Ecto neural progenitor cell (in vitro differentiated cells): Measurements from ENCODE around the gene ARCN1.

ENCODE experiments used
- DNase-seq: peaks from one replicate; pipeline ENCODE4 v3.0.0-alpha.2; 2018; ENCODE audit warnings: low spot score

ARCN1 gene

DNA sequence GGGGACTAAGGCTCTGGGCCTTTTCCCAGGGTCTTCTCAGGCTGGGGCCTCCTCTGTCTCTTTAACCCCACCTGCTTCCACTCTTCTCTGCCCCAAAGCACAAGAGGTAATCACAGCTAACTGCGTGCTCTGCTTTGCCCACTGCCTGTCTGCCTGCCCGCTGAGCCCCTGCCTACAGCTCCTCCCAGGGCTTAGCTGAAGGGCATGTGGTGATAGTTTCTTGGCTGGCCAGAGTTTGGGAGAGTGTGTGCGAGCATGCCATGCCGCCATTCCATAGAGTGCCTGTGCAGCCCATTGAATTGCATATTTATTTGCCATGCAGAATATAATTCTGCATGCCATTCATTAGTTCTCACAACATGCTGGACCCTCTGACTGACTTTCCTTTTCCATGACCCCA, 67.7 kb downstream of the ARCN1 start:
- no peak for DNase-seq

DNA sequence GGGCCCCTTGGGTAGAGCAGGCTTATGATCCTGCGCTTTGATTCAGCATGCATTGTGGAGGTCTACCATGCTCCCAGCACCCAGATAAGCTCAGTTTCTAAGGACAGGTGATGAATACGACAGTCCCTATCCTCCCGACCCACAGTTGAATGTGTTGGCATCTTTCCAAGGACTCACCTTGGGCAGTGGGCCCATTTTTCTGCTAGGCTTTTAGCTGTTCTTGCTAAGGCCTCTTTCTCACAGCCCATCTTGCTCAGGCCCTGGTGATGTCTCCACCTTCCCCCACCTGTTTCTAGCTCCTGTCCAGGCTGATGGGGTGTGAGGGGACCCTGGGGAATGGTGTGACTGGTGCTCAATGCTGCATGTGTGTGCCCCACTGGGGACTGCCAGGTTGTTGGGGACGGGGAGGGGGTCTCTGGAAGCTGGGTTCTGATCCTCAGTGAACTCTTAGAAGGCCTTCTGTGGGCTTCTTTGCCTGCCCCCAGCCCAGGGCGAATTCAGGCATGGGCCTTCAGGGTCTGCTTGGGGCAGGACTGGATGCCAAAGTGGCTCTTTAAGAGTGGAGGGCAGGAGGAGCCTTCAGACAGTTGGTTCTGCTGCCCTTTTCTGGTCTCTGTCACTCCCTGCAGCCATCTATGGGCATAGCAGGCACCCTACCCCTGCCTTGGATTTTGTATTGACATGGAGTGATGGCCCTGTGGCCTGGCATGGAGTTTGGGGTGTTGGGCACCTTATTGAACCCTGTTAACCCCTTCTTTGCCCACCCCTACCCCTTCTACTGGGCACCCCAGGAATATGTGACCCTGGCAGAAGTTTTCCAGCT, 68.3 kb downstream of the ARCN1 start:
- no peak for DNase-seq

DNA sequence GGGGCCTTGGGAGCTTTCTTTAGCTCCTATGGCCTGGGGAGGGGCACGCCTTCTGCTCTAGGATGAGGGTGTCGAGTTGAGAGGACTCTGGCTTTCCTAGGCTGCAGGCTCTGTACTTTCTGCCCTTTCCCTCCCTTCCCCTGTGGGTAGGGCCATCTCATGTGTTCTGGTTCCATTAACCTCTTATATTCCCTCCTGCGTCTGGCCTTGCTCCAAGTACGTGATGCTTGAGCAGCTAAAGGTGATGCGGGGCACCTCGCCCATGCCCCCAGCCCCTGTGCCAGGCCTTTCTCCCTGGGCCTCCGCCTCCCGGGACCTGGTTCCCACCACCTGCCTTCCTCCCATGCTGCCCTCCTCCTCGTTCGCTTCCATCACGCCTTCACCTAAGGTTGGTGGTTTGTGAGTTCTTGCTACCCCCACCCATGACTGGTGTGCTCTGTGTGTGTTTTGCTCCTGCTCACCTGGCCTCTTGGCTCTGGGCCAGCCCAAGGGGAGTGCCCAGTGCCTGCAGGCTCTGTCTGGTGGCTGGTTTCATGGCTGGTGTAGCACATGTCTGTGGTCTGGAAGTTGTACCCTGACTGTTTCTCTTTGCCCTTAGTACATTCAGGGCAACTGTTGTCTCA, 69.3 kb downstream of the ARCN1 start:
- DNase-seq = no peak

DNA sequence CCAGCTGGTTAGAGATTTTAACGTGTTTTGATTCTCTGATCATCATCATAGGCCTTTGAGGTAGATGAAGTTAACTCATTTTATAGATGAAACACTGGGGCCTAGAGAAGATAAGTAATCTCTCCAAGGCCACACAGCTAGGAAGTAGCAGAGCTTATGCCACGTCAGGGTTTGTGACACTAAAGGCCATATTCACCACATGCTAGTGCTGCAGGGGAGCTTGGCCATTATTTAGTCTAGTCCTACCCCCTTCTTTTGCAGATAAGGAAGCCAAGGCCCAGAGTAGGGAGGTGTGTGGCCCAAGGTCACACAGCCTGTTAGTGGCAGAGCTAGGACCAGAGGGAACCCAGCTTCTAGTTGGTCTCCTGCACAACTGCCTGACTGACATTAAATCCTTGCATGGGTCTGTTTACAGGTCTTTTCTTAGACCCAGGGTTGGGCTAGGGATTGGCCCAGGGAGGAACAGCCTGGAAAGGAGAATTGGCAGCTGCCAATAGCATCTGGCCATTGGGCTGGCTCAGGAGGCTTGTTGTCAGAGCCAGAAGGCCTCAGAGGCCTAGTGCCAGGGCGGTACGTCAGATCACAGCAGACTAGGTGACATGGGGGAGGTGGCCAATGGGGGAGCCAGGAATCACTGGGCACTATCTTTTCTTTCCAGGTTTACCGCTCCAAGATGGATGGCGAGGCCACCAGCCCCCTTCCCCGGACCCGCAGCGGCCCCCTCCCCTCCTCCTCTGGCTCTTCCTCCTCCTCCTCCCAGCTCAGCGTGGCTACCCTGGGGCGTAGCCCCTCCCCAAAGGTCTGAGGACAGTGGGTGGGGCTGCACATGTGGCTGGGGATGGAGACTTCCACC, 71.2 kb downstream of the ARCN1 start:
- no peak for DNase-seq

DNA sequence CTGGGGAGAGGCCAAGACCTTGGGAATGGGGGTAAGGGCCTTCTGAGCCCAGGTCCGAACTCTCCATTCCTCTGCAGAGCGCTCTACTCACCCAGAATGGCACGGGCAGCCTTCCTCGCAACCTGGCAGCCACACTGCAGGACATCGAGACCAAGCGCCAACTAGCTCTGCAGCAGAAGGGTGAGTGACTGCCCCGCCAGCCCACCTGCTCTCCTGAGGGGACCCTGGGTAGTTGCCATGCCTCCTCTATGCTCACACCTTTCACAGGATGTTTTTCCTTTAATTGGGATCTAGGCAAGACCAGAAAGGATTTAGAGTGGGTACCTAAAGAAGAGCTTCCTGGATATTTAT, 71.8 kb downstream of the ARCN1 start:
- DNase-seq = no peak

DNA sequence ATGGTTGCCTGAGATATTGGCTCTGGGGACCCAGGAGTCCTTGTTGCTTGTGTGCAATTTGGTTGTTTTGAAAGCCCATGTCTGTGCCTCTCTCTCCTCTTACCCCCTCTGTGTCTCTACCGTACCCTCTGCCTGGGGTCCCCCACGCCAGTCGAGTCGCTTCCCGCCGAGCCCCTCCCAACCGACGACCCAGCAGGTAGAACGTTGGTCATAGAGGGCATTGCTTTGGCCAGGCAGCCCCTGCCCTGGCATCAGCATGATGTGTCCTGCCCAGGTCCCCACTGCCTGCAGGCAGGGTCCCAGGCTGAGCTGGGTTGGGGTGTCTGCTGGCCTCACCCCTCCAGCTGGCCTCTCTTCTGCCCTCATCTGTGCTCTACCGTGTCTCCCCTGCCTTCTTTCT, 72.3 kb downstream of the ARCN1 start:
- DNase-seq = no peak

DNA sequence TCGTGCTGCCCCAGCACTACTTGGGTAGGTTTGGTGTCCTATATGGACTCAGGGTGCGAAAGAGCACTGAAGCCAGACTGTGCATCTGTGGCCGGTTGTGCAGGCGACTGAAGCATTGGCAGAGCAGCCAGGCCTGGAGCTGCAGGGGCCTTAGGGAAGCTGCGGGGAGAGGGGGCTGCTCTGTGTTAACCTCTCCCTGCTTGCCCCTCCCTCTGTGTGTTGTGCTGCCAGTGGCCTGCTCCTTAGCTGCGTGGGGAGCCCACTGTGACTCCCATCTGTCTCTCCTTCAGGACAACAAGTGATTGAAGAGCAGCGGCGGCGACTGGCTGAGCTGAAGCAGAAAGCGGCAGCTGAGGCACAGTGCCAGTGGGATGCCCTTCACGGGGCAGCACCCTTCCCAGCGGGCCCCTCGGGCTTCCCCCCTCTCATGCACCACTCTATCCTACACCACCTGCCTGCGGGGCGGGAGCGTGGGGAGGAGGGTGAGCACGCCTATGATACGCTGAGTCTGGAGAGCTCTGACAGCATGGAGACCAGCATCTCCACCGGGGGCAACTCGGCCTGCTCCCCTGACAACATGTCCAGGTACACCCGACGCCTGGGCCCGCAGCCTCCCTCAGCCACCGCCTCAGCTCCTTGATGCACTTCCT, 73.0 kb downstream of the ARCN1 start:
- DNase-seq = no peak

DNA sequence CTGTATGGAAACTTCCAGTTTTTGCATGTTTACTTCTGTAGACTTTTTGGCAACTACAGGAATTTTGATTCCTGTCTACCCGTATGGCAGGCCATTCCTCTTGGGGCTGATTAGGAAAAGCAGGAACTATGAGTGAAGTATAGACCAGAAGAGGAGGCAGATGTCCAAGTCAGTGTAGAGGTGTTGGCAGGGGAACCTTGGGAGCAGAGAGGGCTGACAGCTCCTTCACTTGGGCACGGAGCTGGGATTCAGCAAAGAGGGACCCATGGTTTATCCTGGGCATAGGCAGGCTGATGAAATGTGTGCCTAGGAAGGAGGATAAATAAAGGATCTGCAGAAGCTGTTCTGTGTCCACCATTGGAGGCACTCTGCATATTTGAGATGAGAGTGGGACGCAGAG, 74.2 kb downstream of the ARCN1 start:
- DNase-seq = no peak

DNA sequence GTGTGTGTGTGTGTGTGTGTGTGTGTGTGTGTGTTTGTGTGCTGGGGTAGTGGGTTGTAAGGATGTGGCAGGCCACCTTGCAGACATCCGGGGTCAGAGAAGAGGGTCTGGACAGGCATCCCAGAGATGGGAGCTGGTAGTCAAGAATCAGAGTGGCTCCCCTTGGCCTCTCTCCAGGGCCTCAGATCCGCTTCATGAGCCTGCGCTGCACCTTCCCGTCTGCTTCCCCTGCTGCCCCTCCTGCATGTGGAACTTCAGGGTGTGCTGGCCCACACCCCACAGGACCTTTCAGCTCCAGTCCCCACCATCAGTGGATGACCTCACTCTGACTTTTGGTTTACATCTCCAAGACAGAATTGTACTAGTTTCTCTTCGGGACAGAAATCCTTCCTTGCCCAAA, 76.1 kb downstream of the ARCN1 start:
- no peak for DNase-seq

DNA sequence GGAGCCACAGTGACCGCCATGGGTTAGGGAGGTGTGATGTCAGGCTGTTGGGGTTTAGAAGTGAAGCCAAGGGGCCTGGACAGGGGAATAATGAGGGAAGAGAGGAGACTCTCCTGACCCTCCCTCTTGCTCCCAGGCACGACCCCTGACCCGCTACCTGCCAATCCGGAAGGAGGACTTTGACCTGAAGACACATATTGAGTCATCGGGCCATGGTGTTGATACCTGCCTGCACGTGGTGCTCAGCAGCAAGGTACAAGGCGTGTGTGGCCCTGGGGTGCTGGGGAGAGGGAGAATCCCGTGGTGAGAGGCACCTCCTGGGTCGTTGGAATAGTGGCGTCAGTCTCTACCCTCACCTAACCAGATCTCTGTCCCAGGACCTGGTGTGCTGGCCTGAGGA, 77.7 kb downstream of the ARCN1 start:
- no peak for DNase-seq

DNA sequence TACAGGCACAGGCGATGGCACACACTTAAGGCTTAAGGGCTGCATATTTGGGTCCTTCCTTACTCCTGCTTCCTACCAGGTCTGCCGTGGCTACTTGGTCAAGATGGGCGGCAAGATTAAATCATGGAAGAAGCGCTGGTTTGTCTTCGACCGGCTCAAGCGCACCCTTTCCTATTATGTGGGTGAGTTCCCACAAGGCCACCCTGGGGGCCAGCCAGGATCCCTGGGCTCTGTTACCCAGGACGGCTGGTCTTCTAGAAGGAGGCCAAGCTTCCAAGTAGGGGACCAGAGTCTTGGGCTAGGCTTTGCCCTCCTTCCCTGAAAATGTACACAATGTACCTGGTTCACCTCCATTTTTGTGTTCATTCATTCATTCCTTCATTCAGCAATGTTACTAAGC, 78.2 kb downstream of the ARCN1 start:
- DNase-seq = no peak

DNA sequence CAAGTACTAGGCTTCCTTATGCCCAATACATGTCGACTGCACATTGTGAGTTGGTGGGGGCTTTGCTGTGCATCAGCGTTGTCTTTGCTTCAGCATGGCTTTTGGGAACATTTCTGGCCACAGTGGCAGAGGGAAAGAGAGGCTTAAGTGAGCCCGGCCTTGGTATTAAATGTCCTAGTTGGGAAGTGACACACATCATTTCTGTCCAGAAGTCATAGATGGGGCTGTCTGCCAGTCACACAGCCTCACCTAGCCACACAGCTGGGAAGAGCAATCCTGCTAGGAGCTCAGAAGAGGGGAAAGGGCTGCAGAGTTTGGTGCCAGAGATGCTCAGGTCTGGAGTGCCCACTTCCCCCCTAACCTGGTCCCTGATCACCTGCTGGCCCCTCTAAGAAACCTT, 79.6 kb downstream of the ARCN1 start:
- DNase-seq = no peak
